ENCODE measurements around the gene GPR35. TPM values are rescaled to one million over a fixed set of nuclear protein-coding genes. Genes with fewer than 3 reads are reported as not detected.

The GPR35 gene
- total and polyA plus RNA-seq, 4 donors, result 0.30 to 2.4 (median 0.44) TPM

DNA sequence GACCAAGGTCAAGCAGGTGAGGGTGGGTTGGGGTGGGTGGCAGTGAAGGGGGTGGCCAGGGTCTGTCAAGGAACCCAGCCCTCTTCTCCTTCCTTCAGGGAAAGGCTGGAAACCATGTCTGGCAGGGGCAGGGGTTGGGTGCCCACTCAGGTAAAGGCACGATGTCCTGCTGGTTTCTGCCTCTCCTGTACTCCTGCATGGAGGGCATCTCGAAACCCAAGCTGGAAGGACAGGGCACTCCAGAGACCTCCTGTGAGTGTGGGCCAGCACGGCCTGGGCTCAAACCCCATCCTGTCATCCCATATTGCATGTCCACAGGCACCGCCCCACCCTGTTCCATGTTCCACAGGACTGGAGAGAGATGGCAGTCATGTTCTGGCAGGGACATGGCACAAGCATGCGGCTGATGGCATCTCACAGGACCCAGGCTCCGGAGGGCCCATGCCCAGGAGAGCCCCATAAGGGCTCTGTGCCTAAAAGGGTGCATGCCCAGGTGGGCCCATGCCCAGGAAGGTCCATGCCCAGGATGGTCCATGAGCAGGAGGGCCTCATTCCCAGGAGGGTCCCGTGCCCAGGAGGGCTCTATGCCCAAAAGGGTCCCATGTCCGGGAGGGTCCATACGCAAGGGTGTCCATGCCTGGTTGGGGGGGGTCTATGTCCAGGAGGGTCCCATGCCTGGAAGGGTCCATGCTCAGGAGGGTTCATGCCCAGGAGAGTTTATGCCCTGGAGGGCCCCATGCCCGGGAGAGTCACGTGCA lies 6.4 kb downstream of the GPR35 start:
- H3K9ac ChIP-seq (ENCODE audit: low read depth in 1 of 2, low read length in 2 of 2), result no peak overlapping the region
- WGBS, result 92% methylated on average over 11 of the region's 11 CpGs
- no peak for DNase-seq (ENCODE audit: low spot score)
- H3K4me1 ChIP-seq (ENCODE audit: control insufficient read depth in 4 of 4, insufficient read depth in 4 of 4, low read length in 3 of 4), result no peaks in the 10 kb centered on the region
- no peak overlapping the region for H3K27ac ChIP-seq (ENCODE audit: low read depth in 1 of 2, low read length in 2 of 2)
- H3K9me3 ChIP-seq (ENCODE audit: control insufficient read depth in 4 of 4, low read length in 3 of 4), result peaks cover 0 to 4% (median 1%) of the 10 kb centered on the region in 4 donors
- H3K4me3 ChIP-seq (ENCODE audit: low read depth in 1 of 3, low read length in 3 of 3), result no peak overlapping the region
- no peaks in the 10 kb centered on the region for H3K27me3 ChIP-seq (ENCODE audit: control insufficient read depth in 4 of 4, insufficient read depth in 4 of 4, low read length in 3 of 4)
- no peaks in the 10 kb centered on the region for H3K36me3 ChIP-seq (ENCODE audit: control insufficient read depth in 4 of 4, insufficient read depth in 3 of 4, low read depth in 1 of 4, low read length in 3 of 4)
- TF ChIP-seq YY1 (IDR thresholded peaks at IDR 0.05), result no peak
- TF ChIP-seq FOXA2 (IDR thresholded peaks at IDR 0.05), result no peak
- TF ChIP-seq NR2F2 (IDR thresholded peaks at IDR 0.05), result no peak
- TF ChIP-seq RXRA (IDR thresholded peaks at IDR 0.05), result no peak
- no peak for TF ChIP-seq MAX (IDR thresholded peaks at IDR 0.05)
- no peak for TF ChIP-seq HNF4G (IDR thresholded peaks at IDR 0.05)
- TF ChIP-seq, protein P1, sequence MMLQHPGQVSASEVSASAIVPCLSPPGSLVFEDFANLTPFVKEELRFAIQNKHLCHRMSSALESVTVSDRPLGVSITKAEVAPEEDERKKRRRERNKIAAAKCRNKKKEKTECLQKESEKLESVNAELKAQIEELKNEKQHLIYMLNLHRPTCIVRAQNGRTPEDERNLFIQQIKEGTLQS (IDR thresholded peaks at IDR 0.05), result no peak
- TF ChIP-seq, protein P2, sequence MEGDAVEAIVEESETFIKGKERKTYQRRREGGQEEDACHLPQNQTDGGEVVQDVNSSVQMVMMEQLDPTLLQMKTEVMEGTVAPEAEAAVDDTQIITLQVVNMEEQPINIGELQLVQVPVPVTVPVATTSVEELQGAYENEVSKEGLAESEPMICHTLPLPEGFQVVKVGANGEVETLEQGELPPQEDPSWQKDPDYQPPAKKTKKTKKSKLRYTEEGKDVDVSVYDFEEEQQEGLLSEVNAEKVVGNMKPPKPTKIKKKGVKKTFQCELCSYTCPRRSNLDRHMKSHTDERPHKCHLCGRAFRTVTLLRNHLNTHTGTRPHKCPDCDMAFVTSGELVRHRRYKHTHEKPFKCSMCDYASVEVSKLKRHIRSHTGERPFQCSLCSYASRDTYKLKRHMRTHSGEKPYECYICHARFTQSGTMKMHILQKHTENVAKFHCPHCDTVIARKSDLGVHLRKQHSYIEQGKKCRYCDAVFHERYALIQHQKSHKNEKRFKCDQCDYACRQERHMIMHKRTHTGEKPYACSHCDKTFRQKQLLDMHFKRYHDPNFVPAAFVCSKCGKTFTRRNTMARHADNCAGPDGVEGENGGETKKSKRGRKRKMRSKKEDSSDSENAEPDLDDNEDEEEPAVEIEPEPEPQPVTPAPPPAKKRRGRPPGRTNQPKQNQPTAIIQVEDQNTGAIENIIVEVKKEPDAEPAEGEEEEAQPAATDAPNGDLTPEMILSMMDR (IDR thresholded peaks at IDR 0.05; ENCODE audit: low read depth, low read length, missing input control), result no peak
- no peak for TF ChIP-seq EGR1 (IDR thresholded peaks at IDR 0.05; ENCODE audit: low read depth in 2 of 2)
- no peak for TF ChIP-seq SP1 (IDR thresholded peaks at IDR 0.05)
- TF ChIP-seq REST (IDR thresholded peaks at IDR 0.05), result no peak
- TF ChIP-seq TAF1 (conservative IDR thresholded peaks at IDR 0.05), result no peak
- TF ChIP-seq HNF4A (conservative IDR thresholded peaks at IDR 0.05), result no peak

GRCh38 chr2:240632306-240632721 lies 7.0 kb downstream of the GPR35 start:
- H3K27ac ChIP-seq (ENCODE audit: low read depth in 1 of 2, low read length in 2 of 2), result no peak overlapping the region
- H3K27me3 ChIP-seq (ENCODE audit: control insufficient read depth in 4 of 4, insufficient read depth in 4 of 4, low read length in 3 of 4), result no peaks in the 10 kb centered on the region
- no peak overlapping the region for H3K4me3 ChIP-seq (ENCODE audit: low read depth in 1 of 3, low read length in 3 of 3)
- DNase-seq (ENCODE audit: low spot score), result no peak
- H3K4me1 ChIP-seq (ENCODE audit: control insufficient read depth in 4 of 4, insufficient read depth in 4 of 4, low read length in 3 of 4), result no peaks in the 10 kb centered on the region
- H3K36me3 ChIP-seq (ENCODE audit: control insufficient read depth in 4 of 4, insufficient read depth in 3 of 4, low read depth in 1 of 4, low read length in 3 of 4), result no peaks in the 10 kb centered on the region
- no peak overlapping the region for H3K9ac ChIP-seq (ENCODE audit: low read depth in 1 of 2, low read length in 2 of 2)
- WGBS, result 96% methylated on average over 1 of the region's 1 CpG
- no peak for TF ChIP-seq NR2F2 (IDR thresholded peaks at IDR 0.05)
- TF ChIP-seq HNF4A (conservative IDR thresholded peaks at IDR 0.05), result no peak
- TF ChIP-seq EGR1 (IDR thresholded peaks at IDR 0.05; ENCODE audit: low read depth in 2 of 2), result no peak
- TF ChIP-seq TAF1 (conservative IDR thresholded peaks at IDR 0.05), result no peak
- no peak for TF ChIP-seq REST (IDR thresholded peaks at IDR 0.05)
- TF ChIP-seq FOXA1 (IDR thresholded peaks at IDR 0.05), result no peak
- TF ChIP-seq JUND (IDR thresholded peaks at IDR 0.05), result no peak
- TF ChIP-seq YY1 (IDR thresholded peaks at IDR 0.05), result no peak
- no peak for TF ChIP-seq ZBTB33 (IDR thresholded peaks at IDR 0.05)
- H3K9me3 ChIP-seq (ENCODE audit: control insufficient read depth in 4 of 4, low read length in 3 of 4), result peaks cover 0 to 4% (median 1%) of the 10 kb centered on the region in 4 donors
